T-helper 17 cell (primary cell): ENCODE results near the gene SLC22A15. TPM values are rescaled to one million over a fixed set of nuclear protein-coding genes. Genes with fewer than 3 reads are reported as not detected.
"Not testable (repeated sequence)": the region's sequence is repeated elsewhere in the genome, so short reads cannot be mapped to it uniquely, and the experiment has no call there.

Experiments used
- ATAC-seq: fragments of 150-1000 bp; cut with Tn5 transposase; 2 replicates; pipeline ENCODE4 v1.10.0; 2021; ENCODE audit warnings: mild to moderate bottlenecking, moderate library complexity
- DNase-seq, 3 donors: peaks; one replicate each; pipeline versions ENCODE4 v3.0.0 to v3.0.0-alpha.2; 2020 to 2021
- H3K9me3 ChIP-seq: one replicate; pipeline ENCODE4 v1.7.0; 2013; ENCODE audit warnings: low read length, mild to moderate bottlenecking; ENCODE audit not compliant: control insufficient read depth, poor library complexity, severe bottlenecking
- H3K27ac Mint-ChIP-seq: one replicate; pipeline ENCODE4 v1.8.0; 2022; ENCODE audit warnings: mild to moderate bottlenecking, moderate library complexity, mixed read lengths
- H3K27me3 Mint-ChIP-seq: one replicate; pipeline ENCODE4 v1.8.0; 2022; ENCODE audit warnings: mixed read lengths
- H3K36me3 Mint-ChIP-seq: one replicate; pipeline ENCODE4 v1.8.0; 2022; ENCODE audit warnings: low read depth, mixed read lengths
- H3K4me1 Mint-ChIP-seq: one replicate; pipeline ENCODE4 v1.8.0; 2022; ENCODE audit warnings: mild to moderate bottlenecking, mixed read lengths
- H3K4me3 Mint-ChIP-seq: one replicate; pipeline ENCODE4 v1.8.0; 2022; ENCODE audit warnings: mild to moderate bottlenecking, moderate library complexity, mixed read lengths
- total RNA-seq, 4 donors: library from RNA in 2 of 4; stranded (reverse) in 2 of 4; gene quantifications; one replicate each; pipeline ENCODE4 v1.2.3 and lab custom pipeline; 2022 to 2026

Gene SLC22A15
- total RNA-seq, 2 donors from 2014 or later = 0.68 to 2.3 TPM

- ATAC-seq = no peak
- Mint-ChIP-seq H3K36me3 (peaks cover 5% of the 10 kb centered on the region), H3K27ac (no peak overlapping the region), H3K4me3 (no peak overlapping the region), H3K27me3 (peaks cover 11% of the 10 kb centered on the region), H3K4me1 (peaks cover 4% of the 10 kb centered on the region)
- DNase-seq = no peak
- no peaks in the 10 kb centered on the region for H3K9me3 ChIP-seq
These were observed 13.4 kb downstream of the SLC22A15 start for GRCh38 chr1:115989699-115990098.

- Mint-ChIP-seq H3K4me1 (peaks cover 4% of the 10 kb centered on the region), H3K4me3 (no peak overlapping the region), H3K36me3 (peaks cover 5% of the 10 kb centered on the region), H3K27ac (no peak overlapping the region), H3K27me3 (peaks cover 11% of the 10 kb centered on the region)
- no peak for DNase-seq
- no peaks in the 10 kb centered on the region for H3K9me3 ChIP-seq
- no peak for ATAC-seq
These were observed 15.6 kb downstream of the SLC22A15 start for GRCh38 chr1:115991909-115992308.

DNA sequence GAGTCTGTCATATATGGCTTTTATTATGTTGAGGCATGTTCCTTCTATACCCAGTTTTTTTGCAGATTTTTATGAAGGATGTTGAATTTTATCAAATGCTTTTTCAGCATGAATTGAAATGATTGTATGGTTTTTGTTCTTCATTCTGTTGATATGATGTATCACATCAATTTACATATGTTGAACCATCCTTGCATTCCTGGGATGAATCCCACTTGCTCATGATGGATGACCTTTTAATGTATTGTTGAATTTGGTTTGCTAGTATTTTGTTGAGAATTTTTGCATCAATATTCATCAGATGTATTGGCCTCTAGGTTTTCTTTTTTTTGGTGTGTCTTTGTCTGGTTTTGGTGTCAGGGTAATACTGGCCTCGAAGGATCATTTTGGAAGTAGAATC, 21.6 kb downstream of the SLC22A15 start:
- DNase-seq, H3K4me3 Mint-ChIP-seq: not testable (repeated sequence)

DNA sequence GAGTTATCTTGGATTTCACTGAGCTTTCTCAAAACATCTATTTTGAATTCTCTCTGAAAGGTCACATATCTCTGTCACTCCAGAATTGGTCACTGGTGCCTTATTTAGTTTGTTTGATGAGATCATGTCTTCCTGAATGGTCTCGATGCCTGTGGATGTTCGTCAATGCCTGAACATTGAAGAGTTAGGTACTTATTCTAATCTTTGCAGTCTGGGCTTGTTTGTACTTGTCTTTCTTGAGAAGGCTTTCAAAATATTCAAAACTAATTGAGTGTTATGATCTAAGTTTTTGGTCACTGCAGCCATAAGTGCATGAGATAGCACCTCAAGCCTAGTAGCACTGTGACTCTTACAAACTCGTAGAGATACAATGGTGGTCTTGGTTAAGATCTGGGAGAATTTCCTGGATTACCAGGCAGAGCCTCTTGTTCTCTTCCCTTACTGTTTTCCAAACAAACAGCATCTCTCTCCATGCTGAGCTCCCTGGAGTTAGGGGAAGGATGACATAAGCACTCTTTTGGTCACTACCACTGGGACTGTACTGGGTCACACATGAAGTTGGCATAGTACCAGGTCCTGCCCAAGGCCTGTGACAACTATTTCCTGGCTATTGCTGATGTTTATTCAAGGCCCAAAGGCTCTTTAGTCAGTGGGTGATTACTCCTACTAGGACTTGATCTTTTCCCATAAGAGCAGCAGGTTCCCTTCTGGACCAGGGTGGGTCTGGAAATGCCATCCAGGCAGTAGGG, 25.6 kb downstream of the SLC22A15 start:
- H3K27me3 Mint-ChIP-seq = no peaks in the 10 kb centered on the region
- DNase-seq (no peak), ATAC-seq (no peak)
- H3K9me3 ChIP-seq = no peaks in the 10 kb centered on the region
- peaks cover 12% of the 10 kb centered on the region for H3K4me1 Mint-ChIP-seq
- peak overlapping the region; percentile 3 for H3K27ac Mint-ChIP-seq
- H3K36me3 Mint-ChIP-seq = no peaks in the 10 kb centered on the region
- H3K4me3 Mint-ChIP-seq = no peak overlapping the region

More for the DNA sequence above, 21.6 kb downstream of the SLC22A15 start:
- H3K9me3 ChIP-seq, H3K27ac Mint-ChIP-seq, H3K27me3 Mint-ChIP-seq, ATAC-seq, H3K4me1 Mint-ChIP-seq, H3K36me3 Mint-ChIP-seq: not testable (repeated sequence)

DNA sequence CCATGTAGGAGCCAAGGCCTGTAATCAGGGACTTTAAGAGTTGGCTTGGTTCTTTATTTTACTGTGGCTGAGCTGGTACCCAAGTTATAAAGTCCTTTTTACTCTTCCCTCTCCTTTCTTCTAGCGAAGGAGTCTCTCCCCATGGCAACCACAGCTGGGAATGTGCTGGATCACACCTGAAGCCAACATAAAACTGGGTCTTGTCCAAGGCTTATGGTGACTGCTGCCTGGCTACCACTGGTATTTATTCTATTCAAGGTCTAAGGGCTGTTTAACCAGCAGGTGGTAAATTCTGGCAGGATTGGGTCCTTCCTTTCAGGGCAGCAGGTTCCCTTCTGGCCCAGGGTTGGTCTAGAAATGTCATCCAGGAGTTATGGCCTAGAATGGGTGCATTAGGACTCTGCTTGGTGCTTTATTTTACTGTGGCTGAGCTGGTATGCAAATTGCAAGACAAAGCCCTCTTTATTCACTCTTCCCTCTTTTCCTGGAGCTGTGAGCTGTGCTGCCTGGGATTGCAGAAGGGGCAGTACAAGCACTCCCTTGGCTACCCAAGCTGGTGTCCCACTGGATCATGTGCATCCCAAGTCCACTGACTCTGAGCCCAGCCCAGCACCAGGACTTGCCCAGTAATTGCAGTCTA, 26.6 kb downstream of the SLC22A15 start:
- Mint-ChIP-seq H3K27ac (no peak overlapping the region), H3K4me1 (peaks cover 16% of the 10 kb centered on the region), H3K36me3 (no peaks in the 10 kb centered on the region), H3K27me3 (no peaks in the 10 kb centered on the region), H3K4me3 (no peak overlapping the region)
- H3K9me3 ChIP-seq = no peaks in the 10 kb centered on the region
- no peak for DNase-seq
- no peak for ATAC-seq

DNA sequence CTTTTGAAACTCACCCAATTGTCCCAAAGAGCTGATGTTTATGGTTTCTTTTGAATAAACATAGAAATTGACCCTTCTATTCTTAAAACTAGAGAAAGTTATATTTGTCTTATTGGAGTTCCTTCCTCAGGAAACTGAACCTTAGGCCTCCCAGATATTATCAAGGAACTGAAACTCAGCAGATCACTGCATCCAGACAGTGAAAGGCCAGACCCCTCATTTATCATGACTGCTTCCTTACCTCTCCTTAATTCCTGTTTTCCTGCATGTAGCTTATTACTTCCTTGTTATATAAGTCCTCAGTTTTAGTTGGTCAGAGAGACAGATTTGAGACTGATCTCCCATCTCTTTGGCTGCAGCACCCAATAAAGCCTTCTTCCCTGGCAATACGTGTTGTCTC, 27.5 kb downstream of the SLC22A15 start:
- DNase-seq = no peak
- Mint-ChIP-seq H3K4me3 (no peak overlapping the region), H3K4me1 (peaks cover 16% of the 10 kb centered on the region), H3K36me3 (no peaks in the 10 kb centered on the region), H3K27me3 (no peaks in the 10 kb centered on the region), H3K27ac (no peak overlapping the region)
- H3K9me3 ChIP-seq = no peaks in the 10 kb centered on the region
- no peak for ATAC-seq

DNA sequence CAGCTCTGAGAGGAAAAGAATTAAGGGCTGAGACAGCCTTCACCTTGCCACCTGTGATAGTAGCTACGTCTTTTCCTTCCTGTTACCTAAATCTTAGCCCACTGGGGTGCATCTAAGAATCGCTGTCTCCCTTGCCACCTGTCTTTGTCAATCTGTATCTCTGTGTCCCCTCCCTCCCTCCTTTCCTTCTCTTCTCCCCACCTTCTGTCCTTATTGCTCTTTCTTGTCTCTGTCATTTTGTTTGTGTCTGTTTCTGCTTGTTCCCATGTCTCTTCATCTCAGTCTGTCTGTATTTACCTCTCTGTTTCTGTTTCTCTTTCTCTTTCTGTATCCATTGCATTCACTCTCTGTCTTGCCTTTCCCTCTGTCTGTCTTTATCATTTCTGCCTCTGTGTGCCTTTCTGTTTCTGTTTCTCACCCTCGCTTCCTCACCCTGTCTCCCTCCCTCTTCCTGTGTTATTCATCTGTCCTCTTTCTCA, 30.2 kb downstream of the SLC22A15 start:
- no peaks in the 10 kb centered on the region for H3K9me3 ChIP-seq
- no peaks in the 10 kb centered on the region for H3K27me3 Mint-ChIP-seq
- peak overlapping the region; percentile 93 for H3K27ac Mint-ChIP-seq
- ATAC-seq (peak; percentile 76), DNase-seq (no peak)
- H3K36me3 Mint-ChIP-seq = peaks cover 1% of the 10 kb centered on the region
- H3K4me1 Mint-ChIP-seq = peaks cover 16% of the 10 kb centered on the region
- peak overlapping the region; percentile 91 for H3K4me3 Mint-ChIP-seq

- H3K27me3 Mint-ChIP-seq = no peaks in the 10 kb centered on the region
- no peak for ATAC-seq
- no peak for DNase-seq
- no peaks in the 10 kb centered on the region for H3K9me3 ChIP-seq
- H3K27ac Mint-ChIP-seq = peak overlapping the region; percentile 2
- peaks cover 16% of the 10 kb centered on the region for H3K4me1 Mint-ChIP-seq
- no peak overlapping the region for H3K4me3 Mint-ChIP-seq
- peaks cover 2% of the 10 kb centered on the region for H3K36me3 Mint-ChIP-seq
These were observed 32.5 kb downstream of the SLC22A15 start for GRCh38 chr1:116008656-116009390.

GRCh38 chr1:116012716-116013115, 36.4 kb downstream of the SLC22A15 start:
- Mint-ChIP-seq H3K27ac (no peak overlapping the region), H3K4me1 (no peaks in the 10 kb centered on the region), H3K4me3 (no peak overlapping the region), H3K27me3 (no peaks in the 10 kb centered on the region), H3K36me3 (peaks cover 2% of the 10 kb centered on the region)
- H3K9me3 ChIP-seq = no peaks in the 10 kb centered on the region
- DNase-seq = no peak
- no peak for ATAC-seq

DNA sequence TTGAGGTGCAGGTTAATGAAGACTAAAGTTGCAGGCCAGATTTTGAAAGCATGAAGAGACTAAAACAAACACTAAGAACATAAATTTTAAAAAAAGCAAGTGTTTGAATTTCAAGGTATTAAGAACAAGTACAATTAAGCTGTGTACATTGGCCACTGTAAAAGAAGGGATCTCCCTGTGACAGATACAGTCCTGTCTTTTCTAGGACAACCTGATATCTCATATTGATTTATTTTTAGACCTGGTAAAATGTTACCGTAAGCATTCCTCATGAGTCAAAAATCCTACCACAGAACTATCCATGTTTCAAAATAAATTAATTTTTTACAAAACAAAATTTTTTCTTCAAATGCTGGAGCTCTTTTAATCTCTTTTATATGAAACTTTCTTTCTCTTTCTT, 39.4 kb downstream of the SLC22A15 start:
- no peak for ATAC-seq
- Mint-ChIP-seq H3K4me3 (no peak overlapping the region), H3K36me3 (peaks cover 2% of the 10 kb centered on the region), H3K27ac (no peak overlapping the region), H3K4me1 (peaks cover 2% of the 10 kb centered on the region), H3K27me3 (peaks cover 5% of the 10 kb centered on the region)
- DNase-seq = no peak
- H3K9me3 ChIP-seq = no peaks in the 10 kb centered on the region

DNA sequence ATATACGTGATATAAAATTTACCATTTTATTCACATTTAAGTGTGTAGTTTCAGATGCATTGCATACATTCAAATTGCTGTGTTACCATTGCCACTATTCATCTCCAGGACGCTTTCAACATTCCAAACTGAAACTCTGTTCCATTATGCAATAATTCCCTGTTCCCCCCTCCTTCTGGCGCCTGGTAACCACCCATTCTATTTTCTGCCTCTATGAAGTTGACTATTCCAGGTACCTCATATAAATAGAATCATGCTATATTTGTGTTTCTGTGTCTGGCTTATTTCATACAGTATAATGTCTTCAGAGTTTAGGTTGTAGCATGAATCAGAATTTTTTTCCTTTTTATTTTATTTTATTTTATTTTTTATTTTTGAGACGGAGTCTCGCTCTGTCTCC, 41.7 kb downstream of the SLC22A15 start:
- Mint-ChIP-seq H3K36me3 (no peaks in the 10 kb centered on the region), H3K4me1 (peaks cover 3% of the 10 kb centered on the region), H3K4me3 (no peak overlapping the region), H3K27ac (no peak overlapping the region), H3K27me3 (peaks cover 5% of the 10 kb centered on the region)
- no peak for DNase-seq
- no peaks in the 10 kb centered on the region for H3K9me3 ChIP-seq
- no peak for ATAC-seq

DNA sequence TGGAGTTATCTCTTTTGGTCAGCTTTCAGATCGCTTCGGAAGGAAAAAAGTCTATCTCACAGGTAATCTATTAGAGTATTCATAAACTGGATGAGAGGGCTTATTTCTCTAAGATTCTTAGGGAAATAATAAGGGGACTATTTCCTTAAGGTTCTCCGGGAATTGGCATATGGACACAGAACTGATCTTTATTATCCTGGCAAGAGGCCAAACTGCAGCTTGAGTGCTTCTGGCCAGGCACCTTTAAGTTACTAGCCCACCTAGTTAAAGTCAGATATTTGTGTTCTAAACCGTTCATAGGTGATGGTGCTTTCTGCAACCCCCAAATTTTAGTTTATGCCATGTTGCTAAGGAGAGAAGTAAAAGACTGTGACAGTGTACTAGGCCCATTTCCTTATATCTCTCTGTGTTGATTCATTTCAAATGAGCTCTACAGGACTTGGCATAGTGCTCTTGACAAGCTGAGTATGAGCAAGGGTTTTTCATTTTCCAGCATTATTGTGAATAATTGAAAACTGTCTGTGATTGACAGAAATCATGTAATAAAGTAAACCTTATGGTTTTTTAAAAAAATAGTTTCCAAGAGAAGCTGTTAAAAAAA, 43.4 kb downstream of the SLC22A15 start:
- DNase-seq (no peak), ATAC-seq (no peak)
- no peaks in the 10 kb centered on the region for H3K9me3 ChIP-seq
- H3K4me3 Mint-ChIP-seq = no peak overlapping the region
- H3K4me1 Mint-ChIP-seq = peaks cover 6% of the 10 kb centered on the region
- H3K36me3 Mint-ChIP-seq = peaks cover 2% of the 10 kb centered on the region
- peak overlapping the region; percentile 45 for H3K27ac Mint-ChIP-seq
- peaks cover 13% of the 10 kb centered on the region for H3K27me3 Mint-ChIP-seq

DNA sequence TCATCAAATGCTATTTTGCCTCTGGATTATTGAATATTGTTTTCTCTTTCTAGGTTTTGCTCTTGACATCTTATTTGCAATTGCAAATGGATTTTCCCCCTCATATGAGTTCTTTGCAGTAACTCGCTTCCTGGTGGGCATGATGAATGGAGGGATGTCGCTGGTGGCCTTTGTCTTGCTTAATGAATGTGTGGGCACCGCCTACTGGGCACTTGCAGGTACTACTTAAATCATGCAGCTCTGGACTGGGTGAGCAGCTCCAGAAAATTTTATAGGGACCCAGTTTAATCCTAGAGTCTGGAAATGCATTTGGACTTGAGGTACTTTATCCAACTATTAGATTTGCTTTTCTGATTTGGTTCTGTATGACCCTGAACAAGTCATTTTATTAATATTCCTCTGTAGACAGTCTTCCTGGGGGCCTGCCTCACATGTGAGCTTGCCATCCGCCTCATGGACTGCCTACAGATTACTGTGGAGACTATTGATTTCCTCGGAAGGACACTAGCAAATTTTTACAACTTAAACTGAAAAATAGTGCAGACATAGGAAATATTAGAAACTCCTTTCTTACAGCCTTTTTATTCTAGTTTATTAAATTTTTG, 44.5 kb downstream of the SLC22A15 start:
- H3K27me3 Mint-ChIP-seq = peaks cover 13% of the 10 kb centered on the region
- H3K27ac Mint-ChIP-seq = no peak overlapping the region
- H3K4me3 Mint-ChIP-seq = no peak overlapping the region
- DNase-seq = peak in 1 of 3 donors; percentile 15
- ATAC-seq = peak; percentile 77
- H3K9me3 ChIP-seq = no peaks in the 10 kb centered on the region
- H3K4me1 Mint-ChIP-seq = peaks cover 6% of the 10 kb centered on the region
- peaks cover 2% of the 10 kb centered on the region for H3K36me3 Mint-ChIP-seq
